GM21737 (cell line): Measurements from ENCODE around the gene TNFRSF8.

ENCODE experiments used
- ATAC-seq: cut with Tn5 transposase; IDR thresholded peaks from one replicate; pipeline ENCODE4 v1.9.1; 2021; ENCODE audit warnings: mild to moderate bottlenecking, moderate library complexity; ENCODE audit not compliant: unreplicated experiment

TNFRSF8 gene

DNA sequence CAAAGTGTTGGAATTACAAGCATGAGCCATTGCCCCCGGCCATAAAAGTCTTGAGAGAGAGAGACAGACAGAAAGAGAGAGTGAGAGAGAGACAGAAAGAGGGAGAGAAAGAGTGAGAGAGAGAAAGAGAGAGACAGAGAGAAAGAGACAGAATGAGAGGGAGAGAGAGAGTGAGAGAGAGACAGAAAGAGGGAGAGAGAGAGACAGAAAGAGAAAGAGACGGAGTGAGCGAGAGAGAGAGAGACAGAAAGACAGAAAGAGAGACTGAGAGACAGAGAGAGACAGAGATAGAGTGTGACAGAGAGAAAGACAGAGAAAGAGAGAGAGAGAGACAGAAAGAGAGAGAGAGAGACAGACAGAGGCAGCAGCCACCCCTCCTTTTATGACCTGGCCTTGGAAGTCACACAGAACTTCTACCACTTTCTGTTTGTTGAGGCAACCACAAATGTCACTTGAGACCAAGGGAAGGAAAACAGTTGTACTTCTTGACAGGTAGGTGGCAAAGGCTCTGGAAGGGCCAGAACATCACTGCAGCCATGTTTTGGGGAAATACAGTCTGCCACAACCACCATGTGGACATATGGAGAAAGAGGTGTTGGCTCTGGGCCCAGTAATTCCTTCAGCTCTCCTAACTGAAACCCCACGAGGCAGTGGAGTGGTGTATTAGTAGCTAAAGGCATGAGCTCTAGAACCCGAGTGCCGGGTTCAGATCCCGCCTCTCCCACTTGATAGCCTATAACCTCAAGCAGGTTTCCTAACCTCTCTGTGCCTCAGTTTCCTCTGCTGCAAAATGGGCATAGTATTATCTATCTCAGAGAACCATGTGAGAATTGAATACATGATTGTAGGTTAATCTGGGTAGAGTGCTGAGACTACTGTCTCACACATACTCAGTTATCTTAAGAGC is 50.6 kb downstream of the TNFRSF8 start:
- no peak for ATAC-seq

- ATAC-seq: no peak
Measured at GRCh38 chr1:12114340-12114683, 51.2 kb downstream of the TNFRSF8 start.

DNA sequence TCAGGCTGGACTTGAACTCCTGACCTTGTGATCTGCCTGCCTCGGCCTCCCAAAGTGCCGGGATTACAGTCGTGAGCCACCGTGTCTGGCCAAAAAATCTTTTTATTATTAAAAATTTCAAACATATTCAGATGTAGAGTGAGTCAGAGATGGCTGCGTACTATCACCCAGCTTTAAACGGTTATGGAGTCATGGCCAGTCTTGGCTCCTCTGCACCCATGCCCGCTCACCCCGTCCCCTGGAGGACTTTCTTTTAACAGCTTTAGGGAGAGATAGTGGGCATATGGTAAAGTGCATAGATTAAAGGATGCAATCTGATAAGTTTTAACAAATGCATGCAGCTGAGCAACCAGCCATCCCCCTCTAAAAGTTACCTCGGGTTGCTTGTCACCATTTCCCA is 51.8 kb downstream of the TNFRSF8 start:
- no peak for ATAC-seq

- ATAC-seq: no peak
Measured at GRCh38 chr1:12121212-12122003, 58.3 kb downstream of the TNFRSF8 start.

GRCh38 chr1:12123172-12123571 is 60.1 kb downstream of the TNFRSF8 start:
- ATAC-seq: no peak

- no peak for ATAC-seq
Measured at GRCh38 chr1:12124693-12125421, 61.8 kb downstream of the TNFRSF8 start.

- ATAC-seq: no peak
Measured at GRCh38 chr1:12125422-12126355, 62.6 kb downstream of the TNFRSF8 start.

GRCh38 chr1:12126781-12127180 is 63.7 kb downstream of the TNFRSF8 start:
- no peak for ATAC-seq

- ATAC-seq: no peak
Measured at GRCh38 chr1:12127206-12127810, 64.2 kb downstream of the TNFRSF8 start.

- no peak for ATAC-seq
Measured at GRCh38 chr1:12128120-12128519, 65.0 kb downstream of the TNFRSF8 start.

DNA sequence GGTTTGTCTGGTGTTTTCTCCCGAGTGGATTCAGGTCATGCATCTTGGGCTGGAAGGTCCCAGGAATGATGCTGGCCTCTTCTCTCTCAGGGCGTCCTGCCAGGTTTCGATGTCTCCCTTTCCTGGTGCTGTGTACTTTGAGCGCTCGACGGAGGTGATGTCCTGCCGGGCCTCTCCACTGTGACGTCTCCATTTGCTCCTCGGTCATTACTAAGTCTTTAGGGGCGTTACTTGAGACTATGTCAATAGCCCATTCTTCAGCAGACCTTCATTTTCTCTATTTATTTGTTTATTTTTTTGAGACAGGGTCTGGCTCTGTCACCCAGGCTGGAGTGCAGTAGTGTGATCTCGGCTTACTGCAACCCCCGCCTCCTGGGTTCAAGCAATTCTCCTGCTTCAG is 66.5 kb downstream of the TNFRSF8 start:
- no peak for ATAC-seq

DNA sequence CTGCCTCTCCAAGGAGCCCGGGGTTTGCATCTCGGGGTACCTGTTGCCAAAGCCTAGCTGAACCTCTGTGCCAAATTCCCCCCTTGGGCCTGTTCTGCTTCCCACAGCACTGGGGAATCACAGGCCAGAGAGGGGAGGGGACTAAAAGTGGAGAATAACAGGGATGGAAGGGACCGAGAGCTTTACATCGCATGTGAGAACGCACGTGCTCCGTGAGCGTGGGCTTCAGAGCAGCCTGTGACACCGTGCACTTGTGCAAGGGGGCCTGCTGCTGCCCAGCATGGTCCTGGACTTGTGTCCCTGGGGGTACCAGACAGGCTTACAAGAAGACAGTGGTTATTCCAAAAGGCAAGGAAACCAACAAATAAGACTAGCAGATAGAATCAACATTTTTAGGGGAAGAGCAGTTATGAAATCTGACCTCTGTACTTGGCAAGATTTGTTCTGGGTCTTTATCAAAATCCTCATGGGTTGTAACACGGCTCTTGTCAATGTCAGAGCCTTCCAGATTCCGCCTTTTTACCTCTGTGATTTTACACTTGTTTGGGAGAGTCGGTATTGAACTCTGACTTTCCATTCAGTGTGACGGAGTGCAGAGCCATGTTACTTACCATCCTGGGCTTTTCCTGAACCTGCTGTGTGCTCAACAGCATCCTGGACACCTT is 67.5 kb downstream of the TNFRSF8 start:
- no peak for ATAC-seq

DNA sequence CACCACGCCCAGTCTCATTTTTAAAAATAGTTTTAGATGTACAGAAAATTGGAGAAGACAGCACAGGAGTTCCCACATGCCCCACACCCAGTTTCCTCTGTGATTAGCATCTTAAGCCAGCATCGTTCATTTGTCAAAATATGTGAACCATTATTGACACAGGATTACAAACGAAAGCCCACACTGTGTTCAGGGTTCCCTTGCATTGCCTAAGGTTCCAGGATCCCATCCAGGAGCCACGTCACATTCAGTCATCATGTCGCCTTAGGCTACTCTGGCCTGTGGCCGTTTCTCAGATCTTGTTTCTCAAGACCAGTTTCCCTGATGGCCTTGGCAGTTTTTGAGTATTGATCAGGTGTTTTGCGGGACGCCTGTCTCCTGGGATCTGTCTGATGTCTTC is 69.0 kb downstream of the TNFRSF8 start:
- ATAC-seq: no peak

GRCh38 chr1:12134716-12135115 is 71.6 kb downstream of the TNFRSF8 start:
- no peak for ATAC-seq

GRCh38 chr1:12135612-12136011 is 72.5 kb downstream of the TNFRSF8 start:
- ATAC-seq: no peak

DNA sequence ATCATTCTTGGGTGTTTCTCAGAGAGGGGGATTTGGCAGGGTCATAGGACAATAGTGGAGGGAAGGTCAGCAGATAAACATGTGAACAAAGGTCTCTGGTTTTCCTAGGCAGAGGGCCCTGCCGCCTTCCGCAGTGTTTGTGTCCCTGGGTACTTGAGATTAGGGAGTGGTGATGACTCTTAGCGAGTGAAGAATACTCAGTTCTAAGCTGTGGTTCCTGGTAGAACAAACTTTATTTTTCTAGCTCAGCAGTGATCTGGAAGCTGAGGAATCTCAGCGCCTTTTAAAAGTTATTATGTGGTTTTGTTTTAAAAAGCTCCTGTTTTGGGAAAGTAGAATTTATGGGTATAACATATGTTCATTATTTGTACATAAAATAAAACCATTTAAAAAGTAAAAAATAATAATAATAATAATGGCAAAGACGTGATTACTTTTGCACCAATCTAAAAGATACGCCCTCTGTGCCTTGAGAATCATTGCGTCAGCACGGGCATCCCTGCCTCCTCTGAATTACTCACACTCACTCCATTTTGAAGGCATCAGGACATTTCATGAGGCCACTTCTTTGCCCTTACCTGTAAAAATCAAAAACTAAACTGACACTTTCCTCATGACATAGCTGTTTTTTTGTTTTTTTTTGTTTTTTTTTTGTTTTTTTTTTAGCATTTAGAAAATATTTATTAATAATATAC is 74.0 kb downstream of the TNFRSF8 start:
- no peak for ATAC-seq

DNA sequence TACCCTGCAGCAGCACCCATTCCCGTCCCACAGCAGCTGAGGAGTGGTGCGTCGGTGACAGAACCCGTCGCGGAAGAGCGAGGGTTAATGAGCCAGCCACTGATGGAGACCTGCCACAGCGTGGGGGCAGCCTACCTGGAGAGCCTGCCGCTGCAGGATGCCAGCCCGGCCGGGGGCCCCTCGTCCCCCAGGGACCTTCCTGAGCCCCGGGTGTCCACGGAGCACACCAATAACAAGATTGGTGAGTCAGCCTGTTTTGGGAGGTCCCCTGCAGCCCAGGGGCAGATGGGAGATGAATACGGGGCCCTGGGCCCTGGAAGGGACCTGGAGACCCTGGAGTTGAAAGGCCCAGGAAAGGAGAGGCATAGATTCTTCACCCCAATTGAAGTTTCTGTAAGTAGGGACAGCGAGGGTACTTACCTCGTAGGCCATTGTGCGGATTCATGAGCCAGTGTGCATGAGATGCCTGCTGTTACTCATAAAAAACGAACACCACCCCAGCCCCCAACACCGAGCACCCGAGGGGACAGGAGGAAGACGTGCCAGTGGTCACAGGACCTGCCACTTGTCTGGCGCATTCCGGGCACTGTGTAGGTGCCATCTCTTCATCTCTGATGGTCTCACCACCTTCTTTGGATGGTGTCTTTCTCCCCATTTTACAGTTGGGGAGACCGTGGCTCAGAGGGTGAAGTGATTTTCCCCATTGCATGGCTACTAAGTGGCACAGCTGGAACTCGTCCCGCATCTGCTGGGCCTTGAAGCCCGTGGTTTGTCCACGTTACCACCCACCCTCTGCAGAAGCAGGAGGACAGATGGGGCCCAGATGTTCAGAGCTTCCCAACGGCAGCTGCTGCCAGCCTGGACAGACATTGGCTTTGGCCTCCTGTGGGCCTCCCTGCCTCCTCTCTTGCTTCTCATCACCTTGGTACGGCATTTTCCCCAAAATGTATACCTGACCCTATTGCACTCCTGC is 75.4 kb downstream of the TNFRSF8 start:
- ATAC-seq: no peak

GRCh38 chr1:12140016-12140415 is 76.9 kb downstream of the TNFRSF8 start:
- ATAC-seq: no peak
